Measurements from ENCODE around the gene FBXO47. TPM values are rescaled to one million over a fixed set of nuclear protein-coding genes. Genes with fewer than 3 reads are reported as not detected.
A peak's percentile ranks its signal among the peaks of the same experiment; 100 is the strongest.

The FBXO47 gene
- total RNA-seq, 1 donor from 2014 or later, result not detected

DNA sequence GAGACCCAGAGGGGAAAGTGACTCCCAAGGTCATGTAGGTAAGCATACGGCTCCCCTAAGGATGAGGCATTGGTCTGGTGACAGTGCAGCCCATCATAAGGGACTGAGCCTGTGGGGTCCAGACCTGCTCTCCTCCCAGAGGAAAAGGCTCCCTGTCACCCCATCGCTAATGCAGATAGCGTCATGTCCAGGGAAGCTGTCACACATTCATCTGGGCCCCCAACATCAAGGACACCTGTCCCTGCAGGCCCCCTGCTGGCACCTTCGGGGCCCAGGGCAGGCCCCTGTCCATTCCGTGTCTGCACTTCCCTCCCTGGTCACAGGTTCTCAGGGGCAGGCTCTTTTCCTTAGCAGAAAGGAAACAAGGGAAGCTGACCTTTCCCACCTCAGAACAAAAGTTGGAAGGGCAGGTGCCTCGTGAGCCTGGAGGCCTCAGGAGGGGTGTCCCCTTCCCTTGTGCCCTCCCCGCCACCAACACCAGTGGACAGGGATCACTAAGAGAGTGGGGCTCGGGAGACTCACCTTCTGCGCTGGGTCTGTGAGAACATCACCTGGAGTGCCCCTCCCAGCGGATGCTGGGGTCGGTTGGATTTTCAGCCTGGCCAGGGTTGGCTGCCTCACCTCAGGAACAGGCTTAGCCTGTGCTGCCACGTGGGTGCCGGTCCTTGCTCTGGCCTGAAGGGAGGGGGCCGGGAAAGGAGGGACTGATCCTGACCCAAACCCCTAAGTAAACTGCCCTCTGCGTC, 59.1 kb downstream of the FBXO47 start:
- Mint-ChIP-seq H3K4me3 (no peak overlapping the region), H3K27me3 (ENCODE audit: insufficient read depth, low read depth) (peaks cover 2% of the 10 kb centered on the region), H3K27ac (no peak overlapping the region), H3K9me3 (no peaks in the 10 kb centered on the region), H3K4me1 (peaks cover 11% of the 10 kb centered on the region), H3K36me3 (peaks cover 7% of the 10 kb centered on the region)
- Histone ChIP-seq H2AFZ (replicated peaks) (no peak overlapping the region), H3K4me1 (peaks cover 12% of the 10 kb centered on the region), H3K9me3 (ENCODE audit: low read depth) (no peaks in the 10 kb centered on the region), H3K9ac (no peak overlapping the region), H3K27ac (no peak overlapping the region), H3K4me2 (no peak overlapping the region), H3K4me3 (no peak overlapping the region), H3K27me3 (no peaks in the 10 kb centered on the region), H4K20me1 (ENCODE audit: low read depth) (peaks cover 7% of the 10 kb centered on the region), H3K36me3 (no peaks in the 10 kb centered on the region), H3F3A (ENCODE audit: low read depth) (peaks cover 6% of the 10 kb centered on the region), H3K79me2 (ENCODE audit: low read depth) (peaks cover 6% of the 10 kb centered on the region)
- no peak for DNase-seq (ENCODE audit: low spot score)
- TF ChIP-seq CTCF (IDR thresholded peaks at IDR 0.05) (no peak), EZH2phosphoT487 (IDR thresholded peaks at IDR 0.05) (no peak), EZH2 (IDR thresholded peaks at IDR 0.05) (no peak)

DNA sequence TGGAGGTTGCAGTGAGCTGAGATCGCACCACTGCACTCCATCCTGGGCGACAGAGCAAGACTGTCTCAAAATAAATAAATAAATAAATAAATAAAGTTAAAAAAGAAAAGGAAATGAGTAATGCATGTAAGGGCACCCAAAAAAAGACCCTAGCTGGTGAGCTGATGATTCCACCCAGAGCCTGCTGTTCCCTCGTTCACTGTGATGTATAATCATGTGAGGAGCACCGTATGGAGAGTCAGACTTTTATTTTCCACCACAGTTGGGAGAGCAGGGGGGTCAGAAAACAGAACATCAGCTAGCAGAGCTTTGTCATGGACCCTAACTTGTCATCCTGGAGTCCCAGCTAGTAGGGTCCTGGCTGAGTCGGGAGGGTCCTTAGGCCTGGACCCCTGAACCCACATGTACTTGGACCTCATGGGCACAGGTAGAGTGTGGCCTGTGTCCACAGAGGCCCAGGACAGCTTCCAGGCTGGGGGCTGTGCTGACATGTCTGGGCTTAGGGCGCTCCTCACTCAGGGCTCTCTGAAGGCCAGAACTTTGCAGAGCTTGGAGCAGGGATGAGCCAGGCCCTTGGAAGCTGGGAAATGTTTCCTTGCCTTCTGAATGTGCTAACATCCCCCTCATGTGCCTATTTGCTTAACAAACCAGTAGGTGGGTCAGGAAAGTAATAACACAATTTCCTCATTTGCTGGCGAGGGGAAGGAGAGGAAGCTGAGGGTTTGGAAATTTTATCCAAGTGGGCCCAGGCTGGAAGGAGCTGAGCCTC, 60.6 kb downstream of the FBXO47 start:
- H3K27me3 ChIP-seq, result no peaks in the 10 kb centered on the region
- no peak overlapping the region for H3K4me2 ChIP-seq
- TF ChIP-seq EZH2 (IDR thresholded peaks at IDR 0.05) (no peak), EZH2phosphoT487 (IDR thresholded peaks at IDR 0.05) (no peak), CTCF (IDR thresholded peaks at IDR 0.05) (no peak)
- peaks cover 7% of the 10 kb centered on the region for H4K20me1 ChIP-seq (ENCODE audit: low read depth)
- peaks cover 12% of the 10 kb centered on the region for H3K4me1 ChIP-seq
- H3K79me2 ChIP-seq (ENCODE audit: low read depth), result peaks cover 6% of the 10 kb centered on the region
- H3K4me3 ChIP-seq, result no peak overlapping the region
- H3K4me3 Mint-ChIP-seq, result no peak overlapping the region
- peaks cover 7% of the 10 kb centered on the region for H3K36me3 Mint-ChIP-seq
- no peaks in the 10 kb centered on the region for H3K9me3 ChIP-seq (ENCODE audit: low read depth)
- H3K27me3 Mint-ChIP-seq (ENCODE audit: insufficient read depth, low read depth), result peaks cover 2% of the 10 kb centered on the region
- no peak overlapping the region for H3K27ac Mint-ChIP-seq
- H3K36me3 ChIP-seq, result no peaks in the 10 kb centered on the region
- no peak overlapping the region for H2AFZ ChIP-seq (replicated peaks)
- DNase-seq (ENCODE audit: low spot score), result no peak
- H3K9me3 Mint-ChIP-seq, result no peaks in the 10 kb centered on the region
- H3F3A ChIP-seq (ENCODE audit: low read depth), result peaks cover 6% of the 10 kb centered on the region
- H3K9ac ChIP-seq, result no peak overlapping the region
- H3K27ac ChIP-seq, result peak overlapping the region; percentile 0
- peaks cover 11% of the 10 kb centered on the region for H3K4me1 Mint-ChIP-seq

DNA sequence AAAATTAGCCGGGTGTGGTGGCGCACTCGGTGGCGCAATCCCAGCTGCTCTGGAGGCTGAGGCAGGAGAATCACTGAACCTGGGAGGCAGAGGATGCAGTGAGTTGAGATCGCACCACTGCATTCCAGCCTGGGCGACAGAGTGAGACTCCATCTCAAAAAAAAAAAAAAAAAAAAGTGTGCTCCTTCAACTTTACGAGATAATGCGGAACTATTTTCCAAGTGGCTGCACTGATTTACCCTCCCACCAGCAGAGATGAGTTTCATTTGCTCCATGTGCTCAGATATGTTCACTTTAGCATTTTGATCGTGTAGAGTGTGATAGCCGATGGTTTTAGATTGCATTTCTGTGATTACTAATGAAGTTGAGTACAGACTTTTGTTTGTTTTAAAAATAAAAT, 61.8 kb downstream of the FBXO47 start:
- Histone ChIP-seq H2AFZ (replicated peaks) (no peak overlapping the region), H3K27ac (no peak overlapping the region), H3K4me3 (no peak overlapping the region), H4K20me1 (ENCODE audit: low read depth) (peaks cover 7% of the 10 kb centered on the region), H3K9ac (no peak overlapping the region), H3K79me2 (ENCODE audit: low read depth) (peaks cover 6% of the 10 kb centered on the region), H3K9me3 (ENCODE audit: low read depth) (no peaks in the 10 kb centered on the region), H3K36me3 (no peaks in the 10 kb centered on the region), H3K4me1 (peaks cover 16% of the 10 kb centered on the region), H3F3A (ENCODE audit: low read depth) (peaks cover 10% of the 10 kb centered on the region), H3K4me2 (no peak overlapping the region), H3K27me3 (no peaks in the 10 kb centered on the region)
- Mint-ChIP-seq H3K9me3 (no peaks in the 10 kb centered on the region), H3K36me3 (peaks cover 7% of the 10 kb centered on the region), H3K4me1 (peaks cover 20% of the 10 kb centered on the region), H3K4me3 (no peak overlapping the region), H3K27ac (no peak overlapping the region), H3K27me3 (ENCODE audit: insufficient read depth, low read depth) (peaks cover 2% of the 10 kb centered on the region)
- no peak for DNase-seq (ENCODE audit: low spot score)
- no peak for TF ChIP-seq EZH2phosphoT487 (IDR thresholded peaks at IDR 0.05)
- no peak for TF ChIP-seq EZH2 (IDR thresholded peaks at IDR 0.05)
- no peak for TF ChIP-seq CTCF (IDR thresholded peaks at IDR 0.05)
